ENCODE results near the gene ADSS1.
A peak's percentile ranks its signal among the peaks of the same experiment; 100 is the strongest.

Gene ADSS1

GRCh38 chr14:104751539-104752422, 27.8 kb downstream of the ADSS1 start:
- DNase-seq = no peak

- DNase-seq = no peak
These were observed 28.4 kb downstream of the ADSS1 start for GRCh38 chr14:104752423-104752734.

GRCh38 chr14:104752735-104753527, 28.9 kb downstream of the ADSS1 start, which contains the start of gene SIVA1:
SIVA1 (plus strand) TSS chr14:104753147; CDS start chr14:104753202, 55 bp downstream.
- DNase-seq = peak; percentile 100

GRCh38 chr14:104753528-104754212, 29.6 kb downstream of the ADSS1 start:
- no peak for DNase-seq

GRCh38 chr14:104754213-104754851, 30.3 kb downstream of the ADSS1 start:
- no peak for DNase-seq

- no peak for DNase-seq
These were observed 31.6 kb downstream of the ADSS1 start for GRCh38 chr14:104755621-104756020.

GRCh38 chr14:104756477-104757237, 32.6 kb downstream of the ADSS1 start:
- no peak for DNase-seq

GRCh38 chr14:104757238-104757585, 33.2 kb downstream of the ADSS1 start:
- no peak for DNase-seq

GRCh38 chr14:104757681-104758392, 33.8 kb downstream of the ADSS1 start:
- DNase-seq = no peak

- DNase-seq = no peak
These were observed 35.2 kb downstream of the ADSS1 start for GRCh38 chr14:104758981-104759969.

- no peak for DNase-seq
These were observed 41.5 kb downstream of the ADSS1 start for GRCh38 chr14:104765517-104765916.

- DNase-seq = no peak
These were observed 42.3 kb downstream of the ADSS1 start for GRCh38 chr14:104766256-104766862.

GRCh38 chr14:104766863-104767633, 43.0 kb downstream of the ADSS1 start:
- DNase-seq = no peak

GRCh38 chr14:104767634-104767918, 43.5 kb downstream of the ADSS1 start:
- no peak for DNase-seq

GRCh38 chr14:104768437-104769323, 44.7 kb downstream of the ADSS1 start:
- DNase-seq = peak; percentile 71

- no peak for DNase-seq
These were observed 45.5 kb downstream of the ADSS1 start for GRCh38 chr14:104769324-104770071.

- no peak for DNase-seq
These were observed 46.1 kb downstream of the ADSS1 start for GRCh38 chr14:104770072-104770579.

Data from DMS79 treated with DMSO at 0.1 percent for 48 hours (cell line).